ENCODE results near the gene HAUS5. TPM values are rescaled to one million over a fixed set of nuclear protein-coding genes. Genes with fewer than 3 reads are reported as not detected.

Gene HAUS5
- total RNA-seq, 1 experiment from 2014 or later = 32.9 TPM

DNA sequence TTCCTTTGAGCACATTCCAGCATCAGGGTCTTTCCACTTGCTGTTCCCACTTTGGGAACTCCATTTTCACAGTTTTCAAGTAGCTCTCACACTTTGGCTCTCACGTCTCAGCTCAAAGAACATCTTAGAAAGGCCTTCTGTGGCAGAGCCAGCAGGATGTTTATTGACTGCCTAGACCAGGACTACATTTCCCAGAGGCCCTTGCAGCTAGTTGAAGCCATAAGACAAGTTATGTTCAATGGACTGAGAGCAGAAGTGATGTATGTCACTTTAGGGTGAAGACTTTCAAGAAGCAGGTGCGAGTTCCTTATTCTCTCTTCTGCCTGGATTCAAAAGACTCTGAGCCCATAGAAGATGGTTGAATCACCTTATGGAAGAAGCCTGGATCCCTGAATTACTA, 4.3 kb upstream of the HAUS5 start:
- WGBS (ENCODE audit: extremely low coverage, insufficient read length, low lambda C conversion rate) = no CpG with 5 or more reads among the region's 2 CpGs

More for the DNA sequence above, 4.3 kb upstream of the HAUS5 start:
- TF ChIP-seq, protein P1, sequence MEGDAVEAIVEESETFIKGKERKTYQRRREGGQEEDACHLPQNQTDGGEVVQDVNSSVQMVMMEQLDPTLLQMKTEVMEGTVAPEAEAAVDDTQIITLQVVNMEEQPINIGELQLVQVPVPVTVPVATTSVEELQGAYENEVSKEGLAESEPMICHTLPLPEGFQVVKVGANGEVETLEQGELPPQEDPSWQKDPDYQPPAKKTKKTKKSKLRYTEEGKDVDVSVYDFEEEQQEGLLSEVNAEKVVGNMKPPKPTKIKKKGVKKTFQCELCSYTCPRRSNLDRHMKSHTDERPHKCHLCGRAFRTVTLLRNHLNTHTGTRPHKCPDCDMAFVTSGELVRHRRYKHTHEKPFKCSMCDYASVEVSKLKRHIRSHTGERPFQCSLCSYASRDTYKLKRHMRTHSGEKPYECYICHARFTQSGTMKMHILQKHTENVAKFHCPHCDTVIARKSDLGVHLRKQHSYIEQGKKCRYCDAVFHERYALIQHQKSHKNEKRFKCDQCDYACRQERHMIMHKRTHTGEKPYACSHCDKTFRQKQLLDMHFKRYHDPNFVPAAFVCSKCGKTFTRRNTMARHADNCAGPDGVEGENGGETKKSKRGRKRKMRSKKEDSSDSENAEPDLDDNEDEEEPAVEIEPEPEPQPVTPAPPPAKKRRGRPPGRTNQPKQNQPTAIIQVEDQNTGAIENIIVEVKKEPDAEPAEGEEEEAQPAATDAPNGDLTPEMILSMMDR (conservative IDR thresholded peaks at IDR 0.05) = no peak
- Mint-ChIP-seq H3K4me1 (peaks cover 5% of the 10 kb centered on the region in 2 experiments), H3K9me3 (peaks cover 28 to 36% of the 10 kb centered on the region in 2 experiments), H3K27me3 (ENCODE audit: low read depth) (peaks cover 25% of the 10 kb centered on the region), H3K36me3 (ENCODE audit: insufficient read depth in 1 of 3, low read depth in 3 of 3) (peaks cover 4 to 7% (median 5%) of the 10 kb centered on the region in 3 experiments; a peak in 5 of 7 replicates), H3K4me3 (no peak overlapping the region), H3K27ac (no peak overlapping the region)
- no peak overlapping the region for H3K27ac ChIP-seq (ENCODE audit: insufficient read length, low read depth, low read length)
- no peak overlapping the region for H3K4me2 ChIP-seq (ENCODE audit: insufficient read depth, insufficient read length, low read length)
- no peak overlapping the region for H4K5ac ChIP-seq (ENCODE audit: insufficient read length, low read depth, low read length)
- DNase-seq = no peak
- no peak overlapping the region for H2BK12ac ChIP-seq (ENCODE audit: insufficient read length, low read depth, low read length)
- H3K9ac ChIP-seq (ENCODE audit: extremely low read depth, insufficient read length, low read length) = no peak overlapping the region
- no peak overlapping the region for H3T11ph ChIP-seq (ENCODE audit: low read length)
- H2AFZ ChIP-seq (ENCODE audit: low read length) = no peak overlapping the region
- no peak overlapping the region for H2BK5ac ChIP-seq (ENCODE audit: insufficient read length, low read length)
- H2BK120ac ChIP-seq (ENCODE audit: low read depth, low read length, poor library complexity, severe bottlenecking) = no peak overlapping the region
- H3K56ac ChIP-seq (ENCODE audit: insufficient read length, low read depth, low read length) = no peak overlapping the region
- no peaks in the 10 kb centered on the region for H3K79me2 ChIP-seq (ENCODE audit: insufficient read depth, low read length)
- H3K18ac ChIP-seq (ENCODE audit: insufficient read length, low read depth, low read length) = no peak overlapping the region
- H3K27me3 ChIP-seq (ENCODE audit: insufficient read depth, low read length) = no peaks in the 10 kb centered on the region
- H3K9me3 ChIP-seq (ENCODE audit: control insufficient read depth, low read depth, low read length) = peaks cover 12% of the 10 kb centered on the region
- no peak overlapping the region for H3K23ac ChIP-seq (ENCODE audit: insufficient read length, low read depth, low read length)
- no peaks in the 10 kb centered on the region for H3K79me1 ChIP-seq (ENCODE audit: insufficient read depth, low read depth, low read length, poor library complexity, severe bottlenecking)
- no peak overlapping the region for H2BK20ac ChIP-seq (ENCODE audit: low read depth, low read length, poor library complexity, severe bottlenecking)
- H3K14ac ChIP-seq (ENCODE audit: insufficient read depth, low read length) = no peak overlapping the region
- no peaks in the 10 kb centered on the region for H4K20me1 ChIP-seq (ENCODE audit: control insufficient read depth, insufficient read depth, insufficient read length)
- H3K23me2 ChIP-seq (ENCODE audit: insufficient read length, low read depth, low read length, poor library complexity, severe bottlenecking) = peaks cover 5% of the 10 kb centered on the region
- no peak overlapping the region for H4K91ac ChIP-seq (ENCODE audit: insufficient read length, low read depth, low read length)
- H2BK15ac ChIP-seq (ENCODE audit: low read depth, low read length) = no peak overlapping the region
- no peak overlapping the region for H2AK5ac ChIP-seq (ENCODE audit: insufficient read length, low read length)
- no peaks in the 10 kb centered on the region for H3K4me1 ChIP-seq (ENCODE audit: insufficient read depth, low read length)
- H3K4ac ChIP-seq (ENCODE audit: low read depth, low read length) = no peak overlapping the region
- H4K8ac ChIP-seq (replicated peaks; ENCODE audit: insufficient read length, low read depth, low read length) = no peak overlapping the region

Measured in H9 (cell line).